Psoas muscle (tissue), 8 donors: ENCODE results near the gene UBA1. TPM values are rescaled to one million over a fixed set of nuclear protein-coding genes. Genes with fewer than 3 reads are reported as not detected.
"Not testable (repeated sequence)": the region's sequence is repeated elsewhere in the genome, so short reads cannot be mapped to it uniquely, and the experiment has no call there.

Experiments used
- ATAC-seq, 4 donors: fragments of 200-7000 bp; cut with Tn5 transposase; one replicate each; pipeline ENCODE4 v1.9.1; 2020; ENCODE audit warnings: moderate library complexity in 3 of 4, mild to moderate bottlenecking in 2 of 4
- DNase-seq, 2 donors: peaks; one replicate each; pipeline ENCODE4 v3.0.0-alpha.2; 2020
- H3K27ac ChIP-seq: fragments of 200-600 bp; one replicate; pipeline ENCODE4 v1.8.0; 2022
- H3K27me3 ChIP-seq, 3 donors: fragments of 200-600 bp in 1 of 3; one replicate each; pipeline versions ENCODE4 v1.6.1 to v1.8.0; 2013 to 2022; ENCODE audit warnings: low read length in 2 of 3, mild to moderate bottlenecking in 2 of 3, moderate library complexity in 1 of 3; ENCODE audit not compliant: insufficient read depth in 3 of 3
- H3K36me3 ChIP-seq, 2 donors: fragments of 200-600 bp in 1 of 2; one replicate each; pipeline versions ENCODE4 v1.6.1 to v1.8.0; 2013 to 2022; ENCODE audit warnings: low read depth in 1 of 2, mild to moderate bottlenecking in 1 of 2, moderate library complexity in 1 of 2; ENCODE audit not compliant: insufficient read depth in 1 of 2
- H3K4me1 ChIP-seq: fragments of 200-600 bp; one replicate; pipeline ENCODE4 v1.8.0; 2022
- H3K4me3 ChIP-seq: fragments of 200-600 bp; one replicate; pipeline ENCODE4 v1.8.0; 2022; ENCODE audit warnings: mild to moderate bottlenecking
- H3K9me3 ChIP-seq: fragments of 200-600 bp; one replicate; pipeline ENCODE4 v1.8.0; 2022
- CTCF ChIP-seq: fragments of 200-600 bp; IDR thresholded peaks from one replicate; pipeline ENCODE4 v1.8.0; 2022; ENCODE audit warnings: antibody characterized with exemption
- WGBS, 3 donors: extraction: QIAGEN DNeasy Blood & Tissue Kit; methylation state at CpG; one replicate each; pipeline versions ENCODE4 v1.1.6 to v1.1.7; 2013; 5-methylcytosine and 5-hydroxymethylcytosine counted together
- intact Hi-C, 2 donors: fragments of 100-400 bp; cut with DNase I; formaldehyde crosslinking; loops; one replicate each; pipeline versions ENCODE4 v1.11.0 to v1.14.2; 2022
- polyA plus RNA-seq, 3 donors: library from polyadenylated mRNA; stranded (reverse); fragments of 200-250 nt; gene quantifications; one replicate each; pipeline ENCODE4 v1.2.3, GENCODE V29; 2013
- total RNA-seq, 4 donors: library from RNA; stranded (reverse); fragmentation: NEBNext Ultra II Directional in 2 of 4; extraction: Animal tissue kit (Norgen Biotek cat#: 25700) in 2 of 4; gene quantifications; one replicate each; pipeline versions ENCODE4 v1.2.1 to v1.2.4, GENCODE V29; 2021 to 2023
- donor health status: healthy with polysubstance abuse.
- donor health status: DM: no; HTN: no; CAD: no; lungs with moderate emphysema.
- donor health status: Bipolar disorder and iron deficiency.
- donor health status: healthy.
- donor health status: DM: yes; HTN: yes; CAD: no.
- donor health status: DM: no; HTN: no; CAD: no.
- donor health status: DM: no; HTN: no; CAD: no.
- donor health status: DM: yes; HTN: yes; CAD: no.

Gene UBA1
- total and polyA plus RNA-seq, 7 donors: 96.2 to 230 (median 145) TPM

GRCh38 chrX:47245156-47245555, 51.5 kb downstream of the UBA1 start:
- ATAC-seq (no peak), DNase-seq (no peak)
- WGBS, 3 donors: 89 to 93% (median 90%) methylated on average over 10 of the region's 10 CpGs
- intact Hi-C loops: no loop called here
- Histone ChIP-seq H3K4me3 (no peak overlapping the region), H3K4me1 (no peaks in the 10 kb centered on the region), H3K9me3 (no peaks in the 10 kb centered on the region), H3K27me3 (peaks cover 0 to 4% (median 0%) of the 10 kb centered on the region in 3 donors), H3K27ac (no peak overlapping the region), H3K36me3 (peaks cover 0 to 77% of the 10 kb centered on the region in 2 donors)
- no peak for TF ChIP-seq CTCF

- no peak for TF ChIP-seq CTCF
- no peak overlapping the region for H3K4me3 ChIP-seq
- no peak for DNase-seq
- no peaks in the 10 kb centered on the region for H3K4me1 ChIP-seq
- no peak for ATAC-seq
- H3K9me3 ChIP-seq: no peaks in the 10 kb centered on the region
- peaks cover 0 to 55% of the 10 kb centered on the region in 2 donors for H3K36me3 ChIP-seq
- peaks cover 0 to 4% (median 0%) of the 10 kb centered on the region in 3 donors for H3K27me3 ChIP-seq
- no peak overlapping the region for H3K27ac ChIP-seq
- intact Hi-C loops: no loop called here
- WGBS, 3 donors: 74 to 82% (median 82%) methylated on average over 17 to 23 of the region's 23 CpGs
These were observed 53.8 kb downstream of the UBA1 start for GRCh38 chrX:47247206-47247998.

GRCh38 chrX:47247999-47248320, 54.3 kb downstream of the UBA1 start:
- no peak overlapping the region for H3K27ac ChIP-seq
- ATAC-seq: no peak
- TF ChIP-seq CTCF: no peak
- 82 to 89% (median 84%) methylated on average over 7 to 13 of the region's 13 CpGs for WGBS, 3 donors
- intact Hi-C loops: no loop called here
- no peak for DNase-seq
- H3K4me1 ChIP-seq: no peaks in the 10 kb centered on the region
- H3K9me3 ChIP-seq: no peaks in the 10 kb centered on the region
- H3K4me3 ChIP-seq: no peak overlapping the region
- peaks cover 0 to 50% of the 10 kb centered on the region in 2 donors for H3K36me3 ChIP-seq
- H3K27me3 ChIP-seq: peaks cover 0 to 4% (median 0%) of the 10 kb centered on the region in 3 donors

- intact Hi-C loops: no loop called here
- Histone ChIP-seq H3K27ac (no peak overlapping the region), H3K4me3 (no peak overlapping the region), H3K36me3 (peaks cover 0 to 46% of the 10 kb centered on the region in 2 donors), H3K27me3 (peaks cover 0 to 4% (median 0%) of the 10 kb centered on the region in 3 donors), H3K4me1 (no peaks in the 10 kb centered on the region), H3K9me3 (no peaks in the 10 kb centered on the region)
- TF ChIP-seq CTCF: no peak
- ATAC-seq: no peak
- 82 to 94% (median 86%) methylated on average over 6 of the region's 6 CpGs for WGBS, 3 donors
- DNase-seq: no peak
These were observed 54.9 kb downstream of the UBA1 start for GRCh38 chrX:47248576-47248975.

GRCh38 chrX:47250017-47250347, 56.4 kb downstream of the UBA1 start:
- H3K36me3 ChIP-seq: peaks cover 0 to 33% of the 10 kb centered on the region in 2 donors
- ATAC-seq: no peak
- WGBS, 3 donors: 79 to 81% (median 79%) methylated on average over 5 to 6 of the region's 6 CpGs
- H3K27ac ChIP-seq: no peak overlapping the region
- no peak overlapping the region for H3K4me3 ChIP-seq
- DNase-seq: no peak
- intact Hi-C loops: no loop called here
- peaks cover 0 to 4% (median 0%) of the 10 kb centered on the region in 3 donors for H3K27me3 ChIP-seq
- TF ChIP-seq CTCF: no peak
- no peaks in the 10 kb centered on the region for H3K9me3 ChIP-seq
- H3K4me1 ChIP-seq: no peaks in the 10 kb centered on the region

- H3K4me3 ChIP-seq, ATAC-seq, H3K9me3 ChIP-seq, H3K27ac ChIP-seq, DNase-seq, intact Hi-C loops, H3K4me1 ChIP-seq, H3K36me3 ChIP-seq: not testable (repeated sequence)
- peaks cover 0 to 23% (median 0%) of the 10 kb centered on the region in 3 donors for H3K27me3 ChIP-seq
- 83 to 86% (median 85%) methylated on average over 12 of the region's 12 CpGs for WGBS, 3 donors
These were observed 64.0 kb downstream of the UBA1 start for GRCh38 chrX:47257620-47258019.
